Activated naive CD8-positive, alpha-beta T cell treated with anti-CD3 and anti-CD28 coated beads, Interleukin-2, amount 50 U/mL, for 24 hours (primary cell): Measurements from ENCODE around the gene SETD4.

Experiments
- ATAC-seq: fragments of 150-1000 bp; cut with Tn5 transposase; one replicate; pipeline ENCODE4 v1.10.0; 2021
- DNase-seq: peaks from one replicate; pipeline ENCODE4 v3.0.0; 2021
- H3K27ac Mint-ChIP-seq: one replicate; pipeline ENCODE4 v1.8.0; 2021; ENCODE audit warnings: mild to moderate bottlenecking, mixed read lengths
- H3K27me3 Mint-ChIP-seq: one replicate; pipeline ENCODE4 v1.8.0; 2021; ENCODE audit warnings: mixed read lengths
- H3K36me3 Mint-ChIP-seq: one replicate; pipeline ENCODE4 v1.8.0; 2021; ENCODE audit warnings: low read depth, mixed read lengths
- H3K4me1 Mint-ChIP-seq: one replicate; pipeline ENCODE4 v1.8.0; 2021; ENCODE audit warnings: mixed read lengths
- H3K4me3 Mint-ChIP-seq: one replicate; pipeline ENCODE4 v1.8.0; 2021; ENCODE audit warnings: mild to moderate bottlenecking, moderate library complexity, mixed read lengths
- H3K9me3 Mint-ChIP-seq: one replicate; pipeline ENCODE4 v1.8.0; 2021; ENCODE audit warnings: mixed read lengths

Gene SETD4

GRCh38 chr21:35989138-35989735 lies 71.1 kb downstream of the SETD4 start:
- no peak overlapping the region for H3K27ac Mint-ChIP-seq
- no peak overlapping the region for H3K4me3 Mint-ChIP-seq
- H3K27me3 Mint-ChIP-seq, result peaks cover 18% of the 10 kb centered on the region
- no peak for ATAC-seq
- no peaks in the 10 kb centered on the region for H3K9me3 Mint-ChIP-seq
- H3K4me1 Mint-ChIP-seq, result no peaks in the 10 kb centered on the region
- DNase-seq, result no peak
- H3K36me3 Mint-ChIP-seq, result no peaks in the 10 kb centered on the region

- no peak overlapping the region for H3K4me3 Mint-ChIP-seq
Measured at GRCh38 chr21:35988416-35989137, 71.7 kb downstream of the SETD4 start.

GRCh38 chr21:35987475-35987874 lies 72.9 kb downstream of the SETD4 start:
- no peaks in the 10 kb centered on the region for H3K36me3 Mint-ChIP-seq
- peaks cover 20% of the 10 kb centered on the region for H3K27me3 Mint-ChIP-seq
- DNase-seq, result no peak

More at GRCh38 chr21:35988416-35989137, 71.7 kb downstream of the SETD4 start:
- Mint-ChIP-seq H3K27ac (no peak overlapping the region), H3K4me1 (no peaks in the 10 kb centered on the region), H3K36me3 (no peaks in the 10 kb centered on the region), H3K9me3 (no peaks in the 10 kb centered on the region), H3K27me3 (peaks cover 18% of the 10 kb centered on the region)
- no peak for ATAC-seq
- no peak for DNase-seq

GRCh38 chr21:35984654-35985361 lies 75.5 kb downstream of the SETD4 start:
- ATAC-seq (no peak), DNase-seq (no peak)
- Mint-ChIP-seq H3K4me3 (no peak overlapping the region), H3K9me3 (no peaks in the 10 kb centered on the region), H3K27ac (no peak overlapping the region), H3K4me1 (no peaks in the 10 kb centered on the region), H3K36me3 (no peaks in the 10 kb centered on the region), H3K27me3 (peaks cover 17% of the 10 kb centered on the region)

More at GRCh38 chr21:35987475-35987874, 72.9 kb downstream of the SETD4 start:
- no peaks in the 10 kb centered on the region for H3K4me1 Mint-ChIP-seq
- no peak overlapping the region for H3K4me3 Mint-ChIP-seq
- ATAC-seq, result no peak
- H3K27ac Mint-ChIP-seq, result no peak overlapping the region
- H3K9me3 Mint-ChIP-seq, result no peaks in the 10 kb centered on the region
